ENCODE measurements around the gene DNAH9.

The DNAH9 gene

DNA sequence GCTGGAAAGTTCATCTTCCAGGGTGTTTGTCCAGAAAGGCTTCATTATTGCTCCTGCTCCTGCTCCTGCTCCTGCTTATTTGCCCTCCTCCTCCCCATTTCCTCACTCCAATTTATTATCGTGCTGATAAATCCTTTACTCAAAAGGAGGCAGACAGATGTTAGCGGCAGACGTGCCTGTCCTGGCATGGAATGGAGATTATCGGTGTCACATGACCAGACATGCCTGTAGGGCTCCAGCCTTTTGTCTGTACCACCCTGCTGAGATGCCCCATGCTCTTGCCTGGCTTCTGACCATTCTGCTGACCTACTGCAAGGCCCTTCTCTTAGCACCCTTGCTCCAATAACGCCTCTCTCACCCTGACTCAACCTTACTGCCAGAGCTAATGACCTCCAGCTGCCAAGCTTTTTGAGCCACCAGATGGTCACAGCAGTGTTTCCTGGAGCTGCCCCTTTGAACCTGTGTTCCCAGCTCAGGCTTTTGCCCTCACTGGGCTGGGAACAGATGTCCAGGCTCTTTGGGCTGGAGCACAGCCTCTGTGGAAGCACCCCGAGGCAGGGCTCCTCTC is 12.8 kb downstream of the DNAH9 start:
- no peak for DNase-seq (ENCODE audit: low read depth)

DNA sequence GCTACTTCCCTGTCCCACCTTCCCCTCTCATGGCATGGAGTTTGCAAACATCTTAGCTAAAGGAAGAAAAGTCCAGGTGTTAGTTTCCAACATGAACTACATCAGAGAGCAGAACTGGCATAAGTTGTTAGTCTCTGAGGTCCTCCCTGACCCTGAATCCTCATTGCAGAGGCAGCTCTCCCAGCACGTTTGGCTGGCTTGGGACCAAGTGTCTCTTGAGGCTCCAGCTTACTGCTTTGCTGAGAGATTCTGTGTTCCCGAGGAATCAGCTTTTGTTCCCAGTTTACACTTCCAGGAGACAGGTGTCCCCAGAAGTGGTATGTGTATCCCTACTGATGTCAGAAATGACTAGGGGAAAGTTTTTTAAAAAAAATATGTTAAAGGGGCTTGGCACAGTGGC is 14.7 kb downstream of the DNAH9 start:
- no peak for DNase-seq (ENCODE audit: low read depth)

DNA sequence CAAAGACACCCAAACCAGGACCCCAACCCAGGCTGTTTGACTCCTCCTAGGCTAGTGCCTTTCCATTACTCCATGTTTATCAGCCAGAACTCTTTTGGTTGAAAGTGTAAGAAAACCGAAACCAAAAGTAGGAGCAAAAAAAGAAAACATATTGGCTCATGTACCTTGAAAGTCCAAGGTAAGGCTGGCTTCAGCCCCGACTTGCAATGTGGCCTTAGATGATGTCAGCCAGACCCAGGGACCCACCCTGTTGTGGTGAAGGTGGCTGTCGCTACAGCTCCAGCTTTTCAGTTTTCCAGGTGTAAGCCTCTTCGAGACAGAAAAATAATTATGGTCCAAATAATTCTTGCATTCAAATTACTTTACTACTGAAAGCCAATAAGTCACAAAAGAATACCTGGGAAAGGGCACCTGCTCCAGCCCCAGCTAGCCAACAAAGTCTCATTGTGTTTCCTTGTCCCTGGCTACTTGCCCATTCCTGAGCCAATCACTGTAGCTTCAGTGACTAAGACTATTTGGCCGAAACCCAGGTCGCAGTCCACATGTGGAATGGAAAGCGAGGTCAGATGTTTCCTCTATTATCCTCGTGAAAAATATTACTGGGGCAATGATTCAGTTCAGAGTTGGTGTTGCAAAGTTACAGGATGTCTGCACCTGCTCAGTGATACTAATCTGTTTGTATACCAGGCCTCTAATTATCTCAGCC is 20.7 kb downstream of the DNAH9 start:
- no peak for DNase-seq (ENCODE audit: low read depth)

DNA sequence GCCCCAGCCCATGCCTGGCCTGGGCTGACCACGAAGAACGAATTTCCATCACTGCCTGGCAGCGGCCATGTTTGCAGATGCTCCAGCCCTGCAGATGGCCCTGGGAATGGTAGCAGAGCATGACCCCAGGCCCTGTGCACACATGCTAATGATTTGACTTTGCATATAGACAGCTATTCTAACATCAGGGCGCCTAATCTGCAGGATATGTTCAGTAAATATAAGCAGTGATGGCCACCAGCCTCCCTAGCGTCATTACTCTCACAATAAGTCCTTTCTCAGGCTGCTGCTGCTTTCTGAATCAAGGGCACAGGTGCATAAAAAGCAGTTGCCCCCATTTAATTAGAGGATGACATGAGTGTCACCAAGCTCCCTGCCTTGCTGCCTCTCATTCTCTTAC is 24.2 kb downstream of the DNAH9 start:
- no peak for DNase-seq (ENCODE audit: low read depth)

DNA sequence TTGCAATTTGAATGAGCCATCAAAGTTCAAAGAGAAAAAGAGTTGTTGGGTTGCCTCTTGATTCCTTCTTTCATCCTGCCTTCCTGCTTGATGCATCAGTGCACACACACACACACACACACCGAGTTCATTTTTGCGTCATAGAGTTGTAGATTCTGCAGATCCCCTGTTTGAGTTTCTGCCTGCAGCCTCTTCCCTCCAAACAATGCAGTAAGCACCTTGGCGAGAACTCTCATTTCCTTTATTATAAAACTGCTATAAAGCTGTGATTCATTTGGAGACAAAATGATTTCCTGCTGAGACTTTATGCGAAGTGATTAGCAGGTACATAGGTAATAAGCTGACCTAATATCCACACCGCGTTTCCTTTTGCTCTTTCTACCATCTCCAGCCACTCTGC is 26.7 kb downstream of the DNAH9 start:
- no peak for DNase-seq (ENCODE audit: low read depth)

DNA sequence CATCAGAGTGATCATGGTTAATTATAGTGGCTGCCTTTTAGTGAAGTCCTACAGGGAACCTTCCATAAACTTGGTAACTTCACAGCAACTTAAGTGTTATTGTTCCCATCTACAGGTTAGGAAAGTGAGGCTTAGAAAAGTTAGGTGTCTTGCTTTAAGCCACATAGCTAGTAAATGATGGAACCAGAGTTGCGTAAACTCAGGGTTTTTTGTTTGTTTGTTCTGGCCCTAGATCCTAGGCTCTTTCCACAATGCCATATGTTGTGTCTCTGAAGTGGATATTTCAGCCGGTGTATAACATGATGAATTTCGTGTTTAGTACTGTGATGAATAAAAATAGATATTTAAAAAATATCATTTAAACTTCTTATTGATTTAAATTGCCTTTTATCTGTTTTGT is 27.6 kb downstream of the DNAH9 start:
- DNase-seq (ENCODE audit: low read depth), result no peak

DNA sequence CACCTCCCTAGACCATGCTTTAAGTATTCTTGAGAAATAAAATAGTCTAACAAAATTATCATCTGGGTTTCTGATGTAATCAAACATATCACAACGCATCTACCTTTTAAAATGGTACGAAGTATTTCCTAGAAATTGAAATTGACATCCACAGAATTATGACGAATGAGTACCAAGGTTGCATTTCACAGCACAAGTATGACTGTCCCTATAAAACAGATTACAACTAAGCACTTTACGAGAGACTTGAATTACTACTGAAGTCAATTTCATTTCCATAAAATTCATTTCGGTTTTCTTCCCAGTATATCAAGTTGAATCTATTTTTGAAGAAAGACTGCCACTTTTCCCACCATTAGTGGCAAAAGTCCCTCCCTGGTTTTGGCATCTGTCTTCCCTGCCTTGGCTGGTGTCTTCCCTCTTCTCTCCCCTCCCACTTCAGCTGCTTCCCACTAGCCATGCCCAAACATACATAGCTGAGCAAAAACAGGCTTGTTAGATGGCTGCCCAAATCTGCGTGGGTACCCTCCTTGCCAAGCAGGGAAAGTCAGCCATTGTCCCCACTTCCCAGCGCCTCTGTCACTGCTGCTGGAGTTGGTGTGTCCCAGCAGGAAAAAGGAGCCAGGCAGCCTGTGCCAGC is 29.2 kb downstream of the DNAH9 start:
- no peak for DNase-seq (ENCODE audit: low read depth)

DNA sequence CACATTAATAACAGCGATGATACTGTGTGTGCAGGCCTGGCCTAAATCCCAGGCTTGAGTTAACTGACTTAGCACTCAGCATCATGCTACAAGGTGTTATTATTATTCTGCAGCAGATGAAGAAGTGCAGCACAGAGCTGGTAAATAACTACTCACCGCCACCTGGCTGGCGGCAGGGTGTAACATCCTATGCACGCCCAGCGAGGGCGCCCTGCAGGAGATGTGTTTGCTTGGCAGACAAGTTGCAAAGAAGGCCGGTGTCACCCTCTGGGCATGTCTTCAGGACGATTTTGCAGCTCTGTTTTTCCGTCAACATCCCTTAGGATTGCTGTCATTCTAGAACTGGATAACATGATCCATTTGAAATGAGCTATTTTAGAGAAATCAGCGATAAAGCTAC is 30.1 kb downstream of the DNAH9 start:
- DNase-seq (ENCODE audit: low read depth), result no peak

DNA sequence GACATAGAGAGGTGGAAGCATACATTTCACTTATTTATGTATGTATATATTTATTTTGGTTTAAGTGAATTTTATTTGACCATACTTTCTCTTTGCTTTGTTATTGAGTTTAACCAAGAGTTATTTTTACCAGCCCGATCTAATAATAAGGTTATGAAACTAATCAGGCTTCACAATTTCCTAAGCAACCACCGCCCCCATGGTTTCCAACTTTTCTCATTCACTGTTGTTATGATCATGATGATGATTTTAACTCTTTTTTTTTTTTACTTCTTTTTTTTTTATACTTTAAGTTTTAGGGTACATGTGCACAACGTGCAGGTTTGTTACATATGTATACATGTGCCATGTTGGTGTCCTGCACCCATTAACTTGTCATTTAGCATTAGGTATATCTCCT is 30.6 kb downstream of the DNAH9 start:
- DNase-seq (ENCODE audit: low read depth), result no peak

DNA sequence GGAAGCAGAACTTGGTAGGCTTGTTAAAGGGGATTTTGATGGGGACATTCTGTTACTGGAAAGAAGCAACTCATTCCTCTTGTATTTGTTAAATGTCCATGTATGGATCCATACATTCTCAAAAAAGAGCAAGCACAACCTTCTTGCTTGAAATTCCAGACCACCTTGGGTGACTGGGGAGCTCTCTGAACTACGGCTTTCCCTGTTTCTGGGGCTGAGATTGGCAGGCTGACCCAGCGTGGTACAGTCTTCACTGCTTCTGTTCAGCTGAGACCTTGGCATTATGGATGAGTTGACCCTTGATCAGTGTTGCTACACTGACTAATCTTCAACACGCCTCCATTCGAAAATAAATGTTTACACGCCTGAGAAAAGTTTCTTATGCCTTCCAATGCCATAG is 38.5 kb downstream of the DNAH9 start:
- DNase-seq (ENCODE audit: low read depth), result no peak

DNA sequence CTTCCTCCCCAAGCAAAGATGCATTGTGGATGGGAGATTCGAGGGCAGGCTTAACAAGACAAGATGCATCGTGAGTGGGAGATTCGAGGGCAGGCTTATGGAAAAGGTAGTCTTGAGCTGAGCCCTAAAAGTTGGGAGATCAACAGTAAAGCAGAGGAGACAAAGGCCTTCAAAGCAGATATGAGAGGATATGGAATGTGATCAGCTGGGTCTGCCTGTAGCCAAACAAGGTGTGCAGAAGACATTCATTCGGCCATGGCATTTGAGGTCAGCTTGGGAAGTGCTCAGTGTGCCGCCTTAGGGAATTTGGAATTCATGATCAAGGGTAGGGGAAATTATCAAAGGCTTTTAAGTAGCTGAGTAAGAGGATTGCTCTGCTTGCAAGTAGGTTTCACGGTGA is 39.5 kb downstream of the DNAH9 start:
- DNase-seq (ENCODE audit: low read depth), result no peak

DNA sequence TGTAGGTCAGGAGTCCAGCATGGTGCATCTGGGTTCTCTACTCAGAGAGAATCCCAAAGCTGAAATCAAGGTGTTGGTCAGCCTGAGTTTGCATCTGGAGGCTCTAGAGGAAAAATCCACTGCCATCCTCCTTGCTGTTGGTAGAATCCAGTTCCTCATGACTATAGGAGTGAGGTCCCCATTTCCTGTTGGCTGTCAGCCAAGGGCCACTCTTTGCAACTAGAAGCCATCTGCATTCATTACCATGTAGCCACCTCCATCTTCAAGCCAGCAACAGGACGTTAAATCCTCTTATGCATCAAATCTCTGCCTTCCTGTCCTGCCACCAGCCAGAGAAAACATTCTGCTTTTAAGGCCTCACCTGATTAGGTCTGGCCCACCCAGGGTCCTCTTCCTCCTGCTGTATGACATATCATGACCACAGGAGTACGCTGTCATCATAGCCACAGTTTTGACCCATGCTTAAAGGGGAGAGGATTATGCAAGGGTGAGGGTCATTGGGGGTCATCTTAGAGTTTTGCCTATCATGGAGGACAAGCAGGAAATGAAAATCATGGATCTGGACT is 40.5 kb downstream of the DNAH9 start:
- DNase-seq (ENCODE audit: low read depth), result no peak

DNA sequence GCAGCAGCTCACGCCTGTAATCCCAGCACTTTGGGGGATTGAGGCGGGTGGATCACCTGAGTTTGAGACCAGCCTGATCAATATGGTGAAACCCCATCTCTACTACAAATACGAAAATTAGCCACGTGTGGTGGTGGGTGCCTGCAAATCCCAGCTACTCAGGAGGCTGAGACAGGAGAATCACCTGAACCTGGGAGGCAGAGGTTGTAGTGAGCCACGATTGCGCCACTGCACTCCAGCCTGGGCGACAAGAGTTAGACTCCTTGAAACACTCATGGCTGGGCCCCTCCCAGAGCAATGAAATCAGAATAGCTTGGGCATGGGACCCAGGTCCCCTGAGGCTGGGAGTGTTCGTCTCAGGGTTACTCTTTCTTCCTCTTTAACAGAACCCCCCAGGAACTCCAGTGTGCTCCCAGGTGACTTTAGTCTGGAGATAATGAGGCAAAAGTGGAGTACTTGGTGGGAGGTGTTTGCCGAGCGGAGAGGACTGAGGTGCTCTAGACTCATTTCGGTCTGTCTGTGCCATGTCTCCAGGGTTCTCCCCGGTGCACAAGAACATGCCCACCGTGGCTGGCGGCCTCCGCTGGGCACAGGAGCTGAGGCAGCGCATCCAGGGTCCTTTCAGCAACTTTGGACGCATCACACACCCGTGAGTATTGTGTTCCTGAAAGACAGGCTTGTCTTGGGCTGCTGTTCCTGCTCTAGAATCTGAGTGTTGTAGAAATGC is 41.6 kb downstream of the DNAH9 start:
- DNase-seq (ENCODE audit: low read depth), result no peak

DNA sequence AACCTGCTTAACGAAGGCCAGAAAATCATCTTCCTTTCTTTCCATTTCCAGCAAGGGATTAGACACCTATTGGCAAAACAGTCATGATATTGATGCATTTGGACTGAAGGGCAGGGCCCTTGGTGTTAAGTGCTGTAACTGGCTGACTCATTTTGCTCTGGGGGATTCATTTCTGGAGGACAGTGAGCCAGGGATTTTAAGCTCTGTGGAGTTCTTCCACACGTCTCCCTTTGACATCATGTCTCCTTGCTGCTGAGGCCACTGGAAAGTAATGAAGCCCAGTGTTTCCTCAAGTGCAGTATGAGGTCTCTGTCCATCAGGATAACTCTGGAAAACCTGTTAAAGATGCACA is 42.2 kb downstream of the DNAH9 start:
- DNase-seq (ENCODE audit: low read depth), result no peak

DNA sequence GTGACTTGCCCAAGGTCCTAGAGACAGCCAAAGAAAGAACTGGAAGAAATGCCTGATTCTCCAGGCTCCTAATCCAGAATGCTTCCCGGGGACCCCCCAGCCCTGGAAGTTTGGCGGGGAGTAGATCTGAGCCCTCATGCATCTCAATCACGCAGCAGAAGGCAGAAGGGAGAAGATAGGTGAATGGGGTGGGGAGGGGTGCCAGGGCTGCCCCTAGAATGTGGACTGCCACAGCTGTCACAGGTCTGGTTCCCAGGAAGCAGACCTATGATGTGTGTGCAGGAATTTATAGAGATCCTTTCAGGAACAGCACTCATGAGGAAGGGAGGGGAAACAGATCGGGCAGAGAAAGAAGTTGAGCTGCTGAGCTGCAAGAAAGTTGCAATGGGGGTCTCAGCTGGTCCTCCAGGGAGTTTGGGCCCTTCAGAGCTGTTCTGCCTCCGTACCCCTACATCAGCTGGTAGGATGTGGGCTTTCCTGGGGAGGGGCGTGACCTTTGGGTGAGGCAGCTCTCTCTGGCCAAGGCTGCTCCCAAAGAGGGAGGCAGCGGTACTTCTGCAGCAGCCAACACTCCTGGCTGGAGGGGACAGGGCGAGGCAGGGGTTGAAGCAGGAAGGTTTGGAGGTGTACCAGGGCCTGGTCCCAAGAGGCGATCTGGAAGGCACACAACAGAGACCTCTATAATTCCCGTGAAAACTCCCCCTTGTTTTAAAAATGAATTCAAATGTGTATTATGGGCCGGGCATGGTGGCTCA is 43.4 kb downstream of the DNAH9 start:
- no peak for DNase-seq (ENCODE audit: low read depth)

DNA sequence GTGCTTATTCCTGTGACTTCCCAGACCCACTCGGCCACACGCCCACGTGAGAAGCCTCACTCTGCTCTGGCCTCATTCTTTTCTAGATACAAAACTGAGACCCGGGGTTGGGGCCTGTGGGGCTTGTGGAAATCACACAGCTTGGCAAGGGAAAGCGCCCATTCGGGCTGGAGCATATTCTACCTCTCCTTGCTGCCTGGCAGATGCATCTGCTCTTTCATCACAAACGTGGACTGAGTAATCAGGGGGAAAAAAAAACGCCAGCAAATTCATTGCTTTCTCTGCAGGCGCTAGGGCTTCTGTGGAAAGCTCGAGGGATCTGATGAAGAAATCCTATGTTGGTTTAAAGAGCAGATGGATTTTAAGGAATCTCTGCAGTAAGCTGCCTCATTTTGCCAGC is 44.4 kb downstream of the DNAH9 start:
- DNase-seq (ENCODE audit: low read depth), result no peak

DNA sequence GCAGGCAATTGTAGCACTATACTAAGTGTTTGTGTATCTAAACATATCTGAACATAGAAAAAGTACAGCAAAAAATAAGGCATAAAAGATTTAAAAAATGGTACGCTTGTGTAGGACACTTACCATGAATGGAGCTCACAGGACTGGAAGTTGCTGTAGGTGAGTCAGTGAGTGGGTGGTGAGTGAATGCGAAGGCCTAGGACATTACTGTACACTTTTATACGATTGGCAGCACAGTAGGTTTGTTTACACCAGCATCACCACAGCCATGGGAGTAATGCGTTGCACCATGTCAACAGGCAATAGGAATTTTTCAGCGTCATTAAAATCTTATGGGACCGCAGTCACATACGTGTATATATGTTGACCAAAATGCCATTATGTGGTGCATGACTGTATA is 45.6 kb downstream of the DNAH9 start:
- no peak for DNase-seq (ENCODE audit: low read depth)

DNA sequence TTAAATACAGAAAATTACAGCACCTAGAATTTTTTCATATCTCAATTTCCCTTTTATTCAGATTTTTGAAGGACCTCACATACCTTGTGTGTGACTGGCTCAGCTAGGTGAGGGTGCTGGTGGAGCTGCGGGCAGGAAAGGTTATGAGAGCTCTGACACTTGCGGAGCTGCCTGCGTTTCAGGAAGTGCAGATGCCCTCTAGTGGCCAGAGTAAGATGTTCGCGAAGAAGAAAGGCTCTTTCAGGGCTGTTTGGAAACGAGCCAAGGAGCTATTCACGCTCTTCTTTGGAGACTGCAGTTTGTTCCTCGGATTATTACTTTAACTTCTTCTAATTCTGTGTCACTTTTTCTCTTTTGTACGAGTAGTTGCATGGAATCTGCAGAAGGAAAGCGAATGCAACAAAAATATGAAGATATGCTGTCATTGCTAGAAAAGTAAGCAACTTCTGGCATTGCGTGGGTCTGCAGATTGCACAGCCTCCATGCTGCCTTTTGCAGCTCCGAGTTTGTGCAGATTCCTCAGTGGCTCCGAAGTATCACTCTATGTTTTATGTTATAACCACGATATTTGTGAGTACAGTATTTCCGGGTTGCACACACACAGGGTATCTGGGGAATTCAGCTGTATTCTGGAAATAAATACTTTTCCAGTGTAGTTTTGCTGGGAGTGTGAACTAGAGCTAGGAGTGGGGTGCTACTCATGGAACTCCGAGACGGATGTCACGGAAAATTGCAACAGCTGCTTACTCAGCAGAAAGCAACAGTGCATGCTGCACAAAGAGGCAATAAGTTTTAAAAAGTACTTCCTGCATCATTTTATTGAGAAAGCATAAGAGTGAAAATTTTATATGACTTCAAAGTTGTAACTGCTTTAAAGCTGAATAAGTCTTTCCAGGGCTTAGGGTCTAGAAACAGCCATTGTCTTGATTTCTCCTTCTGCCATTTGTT is 46.3 kb downstream of the DNAH9 start:
- DNase-seq (ENCODE audit: low read depth), result peak; percentile 39

DNA sequence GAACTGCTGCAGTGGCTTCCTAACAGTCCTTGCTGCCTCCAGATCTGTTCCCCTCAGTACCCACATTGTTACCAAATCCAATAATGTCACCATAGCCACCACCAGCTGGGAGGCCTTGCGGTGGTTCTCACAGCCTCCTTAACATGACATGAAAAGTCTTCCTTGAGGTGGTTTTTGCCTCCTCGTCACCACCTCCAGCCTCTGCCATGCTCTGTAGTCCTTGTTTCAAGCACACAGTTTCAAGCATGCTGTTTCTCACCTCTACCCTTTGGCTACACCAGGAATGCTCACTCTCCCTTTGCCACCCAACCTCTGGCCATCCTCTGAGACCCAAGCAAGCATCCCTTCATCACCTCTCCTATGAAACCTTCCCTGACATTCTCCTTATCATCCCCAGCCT is 47.2 kb downstream of the DNAH9 start:
- DNase-seq (ENCODE audit: low read depth), result no peak

DNA sequence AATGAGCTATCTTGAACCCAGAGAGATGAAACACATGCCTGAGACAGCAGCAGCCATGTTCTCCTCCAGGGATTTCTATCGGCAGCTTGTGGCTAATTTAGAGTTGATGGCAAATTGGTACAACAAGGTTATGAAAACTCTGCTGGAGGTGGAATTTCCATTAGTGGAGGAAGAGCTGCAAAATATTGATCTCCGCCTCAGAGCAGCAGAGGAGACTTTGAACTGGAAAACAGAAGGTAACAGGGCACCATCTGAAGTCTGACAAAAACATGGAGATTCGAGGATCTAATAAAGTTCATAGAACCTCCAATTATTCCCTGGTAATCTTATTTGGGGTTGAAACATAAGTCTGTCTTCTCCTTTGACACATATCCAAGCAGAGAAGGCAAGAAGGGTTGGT is 52.8 kb downstream of the DNAH9 start:
- DNase-seq (ENCODE audit: low read depth), result no peak

DNA sequence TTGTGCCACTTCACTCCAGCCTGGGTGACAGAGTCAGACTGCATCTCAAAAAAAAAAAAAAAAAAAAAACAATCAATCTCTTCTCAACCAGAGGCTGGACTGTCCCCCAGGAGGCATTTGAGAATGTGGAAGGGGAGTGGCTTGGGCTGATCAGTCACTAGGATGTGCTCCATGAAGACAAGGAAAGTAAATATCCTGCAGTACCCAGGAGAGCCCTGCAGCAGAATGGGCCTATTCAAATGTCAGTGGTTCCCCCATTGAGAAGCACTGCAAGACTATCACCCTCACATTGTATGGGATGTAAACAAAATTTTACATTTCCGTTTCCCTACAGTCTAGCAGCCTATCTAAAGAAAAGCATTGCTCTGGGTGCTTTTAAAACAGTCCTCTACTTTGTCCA is 70.3 kb downstream of the DNAH9 start:
- no peak for DNase-seq (ENCODE audit: low read depth)
